IgD-negative memory B cell (primary cell): Measurements from ENCODE around the gene GLB1L. TPM values are rescaled to one million over a fixed set of nuclear protein-coding genes. Genes with fewer than 3 reads are reported as not detected.

ENCODE experiments used
- H3K27ac Mint-ChIP-seq, 3 donors: one replicate each; pipeline ENCODE4 v1.8.0; 2020 to 2022; ENCODE audit warnings: mild to moderate bottlenecking in 3 of 3, mixed read lengths in 3 of 3, moderate library complexity in 1 of 3
- H3K27me3 Mint-ChIP-seq: one replicate; pipeline ENCODE4 v1.8.0; 2021; ENCODE audit warnings: mixed read lengths
- H3K36me3 Mint-ChIP-seq: one replicate; pipeline ENCODE4 v1.8.0; 2020; ENCODE audit warnings: mild to moderate bottlenecking, mixed read lengths
- H3K4me1 Mint-ChIP-seq, 3 donors: one replicate each; pipeline ENCODE4 v1.8.0; 2020 to 2022; ENCODE audit warnings: mixed read lengths in 3 of 3, mild to moderate bottlenecking in 1 of 3
- H3K4me3 Mint-ChIP-seq, 4 donors: one replicate each; pipeline ENCODE4 v1.8.0; 2020 to 2022; ENCODE audit warnings: mild to moderate bottlenecking in 4 of 4, mixed read lengths in 4 of 4, moderate library complexity in 3 of 4
- H3K9me3 Mint-ChIP-seq, 3 donors: one replicate each; pipeline ENCODE4 v1.8.0; 2020 to 2021; ENCODE audit warnings: mixed read lengths in 3 of 3, mild to moderate bottlenecking in 1 of 3
- polyA plus RNA-seq: library from polyadenylated mRNA; unstranded; fragments of 300-500 nt; fragmentation: Illumina TruSeq; gene quantifications from one replicate; pipeline ENCODE4 v1.2.3, GENCODE V29; 2021

The GLB1L gene
- polyA plus RNA-seq, 1 donor from 2014 or later = not detected

DNA sequence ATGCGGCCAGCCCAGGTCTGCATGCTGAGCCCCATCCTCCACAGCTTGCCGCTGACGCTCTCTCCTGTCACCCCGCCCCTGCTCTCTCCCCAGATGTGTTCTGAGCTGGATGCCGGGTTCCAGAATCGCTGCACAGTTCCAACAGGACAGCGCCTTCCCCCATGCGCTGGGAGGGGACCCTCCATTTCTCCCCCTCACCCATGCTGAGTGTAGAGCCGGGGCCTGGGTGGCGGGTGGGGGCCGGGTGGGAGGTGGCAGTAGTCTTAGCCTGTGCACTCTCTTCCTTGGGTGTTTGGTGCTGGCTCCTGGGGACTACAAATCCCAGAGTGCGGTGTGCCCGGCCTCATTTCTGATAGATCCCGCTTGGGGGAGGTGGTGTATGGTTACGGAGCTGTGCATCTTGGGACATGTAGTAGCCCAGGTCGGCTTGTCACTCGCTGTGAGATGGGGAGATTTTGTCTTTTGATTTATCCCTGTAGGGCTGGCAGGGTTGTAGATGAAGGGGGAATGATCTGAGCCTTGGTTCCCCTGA is 40.7 kb upstream of the GLB1L start:
- no peaks in the 10 kb centered on the region for H3K27me3 Mint-ChIP-seq
- H3K27ac Mint-ChIP-seq = no peak overlapping the region
- H3K4me3 Mint-ChIP-seq = no peak overlapping the region
- H3K9me3 Mint-ChIP-seq = no peaks in the 10 kb centered on the region
- peaks cover 5% of the 10 kb centered on the region for H3K36me3 Mint-ChIP-seq
- peaks cover 0 to 5% (median 3%) of the 10 kb centered on the region in 3 donors for H3K4me1 Mint-ChIP-seq

GRCh38 chr2:219285373-219285735 is 40.1 kb upstream of the GLB1L start:
- peaks cover 5% of the 10 kb centered on the region for H3K36me3 Mint-ChIP-seq
- no peak overlapping the region for H3K4me3 Mint-ChIP-seq
- H3K4me1 Mint-ChIP-seq = peaks cover 4 to 9% (median 5%) of the 10 kb centered on the region in 3 donors
- no peak overlapping the region for H3K27ac Mint-ChIP-seq
- no peaks in the 10 kb centered on the region for H3K9me3 Mint-ChIP-seq
- H3K27me3 Mint-ChIP-seq = no peaks in the 10 kb centered on the region

DNA sequence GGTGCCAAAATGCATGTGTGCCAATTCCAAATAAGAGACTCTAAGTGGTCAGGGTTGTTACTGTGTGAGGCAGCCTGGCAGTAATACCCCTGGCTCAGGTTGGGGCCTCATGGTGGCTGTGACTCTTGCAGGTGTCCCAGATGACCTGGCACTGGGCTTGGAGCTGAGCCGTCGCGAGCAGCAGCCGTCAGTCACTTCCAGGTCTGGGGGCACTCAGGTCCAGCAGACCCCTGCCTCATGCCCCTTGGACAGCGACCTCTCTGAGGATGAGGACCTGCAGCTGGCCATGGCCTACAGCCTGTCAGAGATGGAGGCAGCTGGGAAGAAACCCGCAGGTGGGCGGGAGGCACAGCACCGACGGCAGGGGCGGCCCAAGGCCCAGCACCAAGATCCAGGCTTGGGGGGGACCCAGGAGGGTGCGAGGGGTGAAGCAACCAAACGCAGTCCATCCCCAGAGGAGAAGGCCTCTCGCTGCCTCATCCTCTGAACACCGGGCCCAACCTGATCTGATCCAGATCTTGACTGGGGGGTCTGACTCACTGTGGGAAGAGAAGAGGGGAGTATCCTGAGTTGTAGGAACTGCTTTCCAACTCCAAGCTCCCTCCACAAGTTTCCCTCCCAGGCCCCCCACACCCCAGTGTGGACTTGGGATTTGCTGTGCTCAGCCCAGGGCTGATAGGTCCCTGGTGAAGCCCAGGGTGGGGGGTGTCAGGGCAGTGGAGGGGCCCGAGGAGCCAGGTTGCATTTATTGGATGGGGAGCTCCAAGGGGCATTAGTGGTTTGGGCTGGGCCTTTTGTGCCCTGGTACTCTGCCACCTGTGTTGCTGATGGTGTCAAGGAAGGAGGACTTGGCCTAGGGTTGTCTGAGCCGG is 39.5 kb upstream of the GLB1L start:
- H3K4me3 Mint-ChIP-seq = no peak overlapping the region
- H3K4me1 Mint-ChIP-seq = peaks cover 7 to 15% (median 7%) of the 10 kb centered on the region in 3 donors
- H3K27ac Mint-ChIP-seq = no peak overlapping the region
- H3K27me3 Mint-ChIP-seq = no peaks in the 10 kb centered on the region
- H3K36me3 Mint-ChIP-seq = peaks cover 5% of the 10 kb centered on the region
- H3K9me3 Mint-ChIP-seq = no peaks in the 10 kb centered on the region

DNA sequence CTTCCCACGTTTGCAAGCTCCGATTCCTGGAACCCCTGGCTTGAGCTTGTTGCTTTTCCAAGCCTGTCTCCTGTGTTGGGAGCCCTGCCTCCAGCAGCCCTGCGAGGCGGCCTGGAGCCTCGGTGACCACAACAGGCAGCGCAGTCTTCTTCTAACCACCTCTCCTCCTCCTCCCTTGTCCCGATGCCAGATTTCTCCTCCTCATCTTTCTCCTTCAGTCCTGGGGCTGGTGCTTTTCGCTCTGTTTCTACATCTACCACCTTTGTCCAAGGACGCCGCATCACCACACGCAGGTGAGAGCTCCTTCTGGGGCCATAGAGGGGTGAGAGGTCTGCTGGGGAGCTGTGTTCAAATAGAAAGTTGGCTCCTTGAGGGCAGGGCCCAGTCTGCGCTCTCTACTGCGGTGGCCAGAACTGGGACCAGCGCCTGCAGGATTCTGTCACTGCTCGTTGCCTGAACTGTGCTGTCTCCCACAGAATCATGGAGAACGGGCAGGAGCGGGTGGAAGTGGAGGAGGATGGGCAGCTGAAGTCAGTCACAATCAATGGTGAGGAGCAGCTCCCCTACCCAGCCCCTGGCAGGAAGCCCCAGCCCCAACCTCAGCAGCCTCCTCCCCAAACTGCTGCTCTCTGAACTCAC is 37.8 kb upstream of the GLB1L start:
- H3K27ac Mint-ChIP-seq = peak overlapping the region; percentile 78 to 89 (median 78)
- no peaks in the 10 kb centered on the region for H3K27me3 Mint-ChIP-seq
- peaks cover 5% of the 10 kb centered on the region for H3K36me3 Mint-ChIP-seq
- peak overlapping the region in 1 of 4 donors; percentile 74 for H3K4me3 Mint-ChIP-seq
- no peaks in the 10 kb centered on the region for H3K9me3 Mint-ChIP-seq
- H3K4me1 Mint-ChIP-seq = peaks cover 12 to 23% (median 16%) of the 10 kb centered on the region in 3 donors

GRCh38 chr2:219282375-219282774 is 37.1 kb upstream of the GLB1L start:
- Mint-ChIP-seq H3K4me1 (peaks cover 16 to 30% (median 23%) of the 10 kb centered on the region in 3 donors), H3K36me3 (peaks cover 5% of the 10 kb centered on the region), H3K27ac (peak overlapping the region in 2 of 3 donors; percentile 78 to 89)

DNA sequence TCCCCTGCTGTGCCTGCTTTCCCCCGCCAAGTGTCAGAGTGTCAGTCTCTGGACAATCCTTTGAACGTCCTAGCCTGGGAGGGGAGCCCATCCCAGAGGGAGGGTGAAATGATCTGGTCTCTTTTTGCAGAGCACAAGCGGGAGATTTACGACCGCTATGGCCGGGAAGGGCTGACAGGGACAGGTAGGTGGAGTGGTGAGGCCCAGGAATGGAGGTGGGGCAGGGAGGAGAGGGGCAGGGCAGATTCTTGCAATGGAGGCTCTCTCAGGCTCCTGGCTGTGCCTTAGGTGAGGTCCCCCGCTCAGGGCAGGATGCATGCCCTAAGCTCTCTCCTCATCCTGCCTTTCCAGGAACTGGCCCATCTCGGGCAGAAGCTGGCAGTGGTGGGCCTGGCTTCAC is 36.3 kb upstream of the GLB1L start:
- H3K4me3 Mint-ChIP-seq = peak overlapping the region in 1 of 4 donors; percentile 64
- peaks cover 5% of the 10 kb centered on the region for H3K36me3 Mint-ChIP-seq
- no peaks in the 10 kb centered on the region for H3K27me3 Mint-ChIP-seq
- H3K4me1 Mint-ChIP-seq = peaks cover 20 to 36% (median 28%) of the 10 kb centered on the region in 3 donors
- no peaks in the 10 kb centered on the region for H3K9me3 Mint-ChIP-seq
- peak overlapping the region in 2 of 3 donors; percentile 95 to 99 for H3K27ac Mint-ChIP-seq

More at GRCh38 chr2:219282375-219282774, 37.1 kb upstream of the GLB1L start:
- no peaks in the 10 kb centered on the region for H3K9me3 Mint-ChIP-seq
- peak overlapping the region in 1 of 4 donors; percentile 74 for H3K4me3 Mint-ChIP-seq
- H3K27me3 Mint-ChIP-seq = no peaks in the 10 kb centered on the region

GRCh38 chr2:219280651-219281050 is 35.4 kb upstream of the GLB1L start:
- H3K36me3 Mint-ChIP-seq = peaks cover 5% of the 10 kb centered on the region
- peak overlapping the region; percentile 64 to 99 (median 90) for H3K4me3 Mint-ChIP-seq
- no peaks in the 10 kb centered on the region for H3K9me3 Mint-ChIP-seq
- no peaks in the 10 kb centered on the region for H3K27me3 Mint-ChIP-seq
- peak overlapping the region; percentile 53 to 100 (median 99) for H3K27ac Mint-ChIP-seq
- H3K4me1 Mint-ChIP-seq = peaks cover 24 to 38% (median 28%) of the 10 kb centered on the region in 3 donors

GRCh38 chr2:219279916-219280516 is 34.8 kb upstream of the GLB1L start:
- peak overlapping the region; percentile 99 to 100 (median 99) for H3K27ac Mint-ChIP-seq
- H3K27me3 Mint-ChIP-seq = no peaks in the 10 kb centered on the region
- peak overlapping the region; percentile 92 to 99 (median 98) for H3K4me3 Mint-ChIP-seq
- peaks cover 25 to 39% (median 28%) of the 10 kb centered on the region in 3 donors for H3K4me1 Mint-ChIP-seq
- H3K9me3 Mint-ChIP-seq = no peaks in the 10 kb centered on the region
- H3K36me3 Mint-ChIP-seq = peaks cover 5% of the 10 kb centered on the region

DNA sequence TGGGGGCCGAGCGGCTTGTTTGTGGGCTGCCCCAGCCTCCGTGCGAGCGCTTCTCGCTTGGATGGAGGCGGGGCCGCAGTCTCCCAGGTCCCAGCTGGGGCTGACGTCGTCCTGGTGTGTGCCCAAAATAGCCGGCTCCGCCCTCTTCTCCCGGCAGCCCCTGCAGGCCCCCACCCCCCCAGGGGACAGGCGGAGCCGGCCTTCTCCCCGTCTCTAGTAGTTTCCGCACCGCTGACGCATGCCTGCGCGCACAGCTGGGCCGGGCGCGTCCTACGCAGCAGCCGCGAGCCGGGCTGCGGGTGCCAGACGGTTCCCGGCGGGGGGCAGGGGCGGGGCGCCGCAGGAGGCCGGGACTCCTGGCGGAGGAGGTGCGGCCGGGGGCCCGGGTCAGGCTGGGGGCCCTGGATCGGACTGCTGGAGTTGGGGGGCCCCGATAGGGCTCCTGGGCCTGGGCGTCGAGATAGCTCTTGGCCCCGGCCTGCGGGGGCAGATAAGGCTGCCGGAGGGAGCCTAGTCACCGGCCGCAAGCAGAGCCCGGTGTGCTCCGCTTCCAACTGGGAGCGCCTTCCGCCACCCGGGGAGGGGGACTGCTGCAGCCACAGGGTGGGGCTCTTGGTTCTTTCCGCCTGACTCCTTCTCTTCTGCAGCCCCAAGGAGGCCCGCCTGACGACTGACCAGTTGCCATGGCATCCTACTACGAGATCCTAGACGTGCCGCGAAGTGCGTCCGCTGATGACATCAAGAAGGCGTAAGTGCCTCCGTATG is 34.1 kb upstream of the GLB1L start, which contains the start of gene DNAJB2:
TSS of gene DNAJB2 (plus strand) at position 216 of the 765 bp plus-strand sequence. CDS start at position 684, 468 bp downstream.
- Mint-ChIP-seq H3K27me3 (no peaks in the 10 kb centered on the region), H3K9me3 (no peaks in the 10 kb centered on the region), H3K4me1 (peaks cover 28 to 45% (median 29%) of the 10 kb centered on the region in 3 donors), H3K36me3 (peaks cover 8% of the 10 kb centered on the region), H3K27ac (peak within 1 kb of the TSS; percentile 99 to 100 (median 99)), H3K4me3 (peak within 1 kb of the TSS; percentile 92 to 99 (median 98))

DNA sequence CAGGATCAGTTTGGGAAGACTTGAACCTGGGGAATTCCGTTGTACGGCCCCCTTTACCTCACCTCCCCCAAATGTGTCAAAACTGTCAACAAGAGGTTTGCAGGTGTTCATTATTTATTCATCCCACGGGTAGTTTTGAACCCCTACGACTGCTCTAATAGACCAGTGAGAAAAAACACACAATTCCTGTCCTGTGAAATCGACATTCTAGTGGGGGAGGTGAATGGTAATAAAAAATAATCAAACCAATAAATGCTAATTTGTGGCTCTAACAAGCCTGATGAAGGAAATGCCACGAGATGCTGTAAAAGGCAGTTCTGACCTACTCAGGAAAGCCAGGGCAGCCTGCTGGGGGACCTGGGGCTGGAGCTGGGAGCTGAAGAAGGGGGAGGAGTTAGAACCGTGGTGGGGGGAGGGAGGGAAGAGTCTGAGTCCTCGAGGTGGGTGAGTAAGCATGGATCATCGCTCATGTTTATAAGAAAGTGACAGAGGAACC is 33.5 kb upstream of the GLB1L start:
- peaks cover 28 to 45% (median 32%) of the 10 kb centered on the region in 3 donors for H3K4me1 Mint-ChIP-seq

GRCh38 chr2:219277703-219278654 is 32.7 kb upstream of the GLB1L start:
- H3K27me3 Mint-ChIP-seq = no peaks in the 10 kb centered on the region
- peak overlapping the region; percentile 99 to 100 (median 99) for H3K27ac Mint-ChIP-seq
- peak overlapping the region; percentile 92 to 99 (median 98) for H3K4me3 Mint-ChIP-seq
- peaks cover 26 to 47% (median 34%) of the 10 kb centered on the region in 3 donors for H3K4me1 Mint-ChIP-seq
- H3K36me3 Mint-ChIP-seq = peaks cover 9% of the 10 kb centered on the region
- no peaks in the 10 kb centered on the region for H3K9me3 Mint-ChIP-seq

More for the DNA sequence above, 33.5 kb upstream of the GLB1L start:
- H3K27ac Mint-ChIP-seq = peak overlapping the region; percentile 99 to 100 (median 99)
- H3K4me3 Mint-ChIP-seq = peak overlapping the region; percentile 92 to 99 (median 98)
- H3K36me3 Mint-ChIP-seq = peaks cover 11% of the 10 kb centered on the region
- no peaks in the 10 kb centered on the region for H3K27me3 Mint-ChIP-seq
- no peaks in the 10 kb centered on the region for H3K9me3 Mint-ChIP-seq

- no peaks in the 10 kb centered on the region for H3K27me3 Mint-ChIP-seq
- peak overlapping the region in 1 of 4 donors; percentile 37 for H3K4me3 Mint-ChIP-seq
- peaks cover 19 to 33% (median 29%) of the 10 kb centered on the region in 3 donors for H3K4me1 Mint-ChIP-seq
- H3K27ac Mint-ChIP-seq = peak overlapping the region in 1 of 3 donors; percentile 40
- H3K9me3 Mint-ChIP-seq = no peaks in the 10 kb centered on the region
- peaks cover 9% of the 10 kb centered on the region for H3K36me3 Mint-ChIP-seq
These were observed 29.2 kb upstream of the GLB1L start for GRCh38 chr2:219274361-219274921.

DNA sequence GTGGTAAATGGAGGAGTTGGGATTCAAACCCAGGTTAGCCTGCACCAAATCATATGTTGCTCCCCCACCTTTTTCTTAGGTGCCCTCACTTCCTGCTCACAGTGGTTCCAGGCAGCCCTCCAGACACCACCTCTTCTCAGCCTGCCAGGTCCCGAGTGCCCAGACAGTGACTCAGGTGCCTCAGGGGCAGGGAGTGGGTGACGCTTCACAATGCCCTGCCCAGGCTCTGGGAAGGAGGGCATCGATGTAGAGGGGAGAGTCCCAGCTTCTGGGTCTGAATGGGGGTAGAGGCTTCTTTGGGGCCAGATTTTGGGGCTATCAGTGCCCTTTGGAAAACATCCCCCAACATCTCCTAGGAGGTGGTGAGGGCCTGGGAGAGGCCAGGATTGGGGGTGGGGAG is 28.7 kb upstream of the GLB1L start:
- Mint-ChIP-seq H3K4me1 (peaks cover 18 to 36% (median 28%) of the 10 kb centered on the region in 3 donors), H3K36me3 (peaks cover 9% of the 10 kb centered on the region), H3K27me3 (no peaks in the 10 kb centered on the region), H3K9me3 (no peaks in the 10 kb centered on the region), H3K27ac (no peak overlapping the region), H3K4me3 (no peak overlapping the region)
